Panc1 (cell line): ENCODE measurements around the gene TBCC.

ENCODE experiments used
- POLR2AphosphoS5 ChIP-seq: IDR thresholded peaks from 2 replicates; pipeline ENCODE4 v1.6.1; 2012; ENCODE audit warnings: mild to moderate bottlenecking, low read depth, low read length, moderate library complexity
- SIN3A ChIP-seq: IDR thresholded peaks from 2 replicates; pipeline ENCODE4 v1.6.1; 2012; ENCODE audit warnings: low read depth, mild to moderate bottlenecking, low read length, moderate library complexity, borderline replicate concordance; ENCODE audit not compliant: insufficient read depth
- TCF7L2 ChIP-seq: IDR thresholded peaks from 2 replicates; pipeline ENCODE4 v1.6.1; 2011; ENCODE audit warnings: mild to moderate bottlenecking, low read depth, low read length, inconsistent platforms
- TF ChIP-seq, protein P1 (sequence below): fragments of 450-650 bp; IDR thresholded peaks from 2 replicates; pipeline ENCODE4 v1.5.1; 2017; ENCODE audit warnings: mild to moderate bottlenecking
- TF ChIP-seq, protein P2 (sequence below), 2 experiments: IDR thresholded peaks; 2 replicates each; pipeline ENCODE4 v1.6.1; 2011 to 2012; ENCODE audit warnings: low read depth in 2 of 2, control low read depth in 1 of 2, low read length in 1 of 2, mild to moderate bottlenecking in 1 of 2, moderate library complexity in 1 of 2; ENCODE audit not compliant: insufficient read depth in 1 of 2

DNA sequence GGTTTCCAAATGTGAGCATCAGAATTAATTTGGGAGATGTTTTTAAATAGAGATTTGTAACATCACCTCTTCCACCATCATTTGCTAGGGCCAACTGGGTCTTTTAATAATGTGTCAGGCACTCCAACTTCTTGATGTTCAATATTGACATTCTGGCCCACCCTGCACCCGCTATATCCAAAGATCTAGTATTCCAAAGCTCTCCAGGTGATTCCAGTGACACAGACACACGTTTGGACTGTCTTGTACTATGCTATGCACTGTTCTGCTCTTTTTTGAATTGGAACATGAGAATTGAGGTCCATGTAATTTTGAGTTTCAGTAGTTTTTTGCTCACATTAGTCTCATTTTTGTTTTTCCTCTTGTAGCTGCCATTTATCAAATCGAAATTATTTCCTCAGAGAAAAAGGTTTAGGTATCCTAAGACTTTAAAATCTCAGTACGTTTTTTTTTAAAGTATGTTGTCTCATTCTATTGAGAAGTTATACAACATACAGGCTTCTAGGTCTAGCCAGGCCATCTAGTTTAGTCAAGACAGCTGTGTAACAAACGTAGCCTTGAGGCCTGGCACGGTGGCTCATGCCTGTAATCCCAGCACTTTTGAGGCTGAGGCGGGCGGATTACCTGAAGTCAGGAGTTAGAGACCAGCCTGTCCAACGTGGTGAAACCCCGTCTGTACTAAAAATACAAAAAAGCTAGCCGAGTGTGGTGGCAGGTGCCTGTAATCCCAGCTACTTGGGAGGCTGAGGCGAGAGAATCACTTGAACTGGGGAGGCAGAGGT, 39.0 kb upstream of the TBCC start:
- TF ChIP-seq, protein P1, sequence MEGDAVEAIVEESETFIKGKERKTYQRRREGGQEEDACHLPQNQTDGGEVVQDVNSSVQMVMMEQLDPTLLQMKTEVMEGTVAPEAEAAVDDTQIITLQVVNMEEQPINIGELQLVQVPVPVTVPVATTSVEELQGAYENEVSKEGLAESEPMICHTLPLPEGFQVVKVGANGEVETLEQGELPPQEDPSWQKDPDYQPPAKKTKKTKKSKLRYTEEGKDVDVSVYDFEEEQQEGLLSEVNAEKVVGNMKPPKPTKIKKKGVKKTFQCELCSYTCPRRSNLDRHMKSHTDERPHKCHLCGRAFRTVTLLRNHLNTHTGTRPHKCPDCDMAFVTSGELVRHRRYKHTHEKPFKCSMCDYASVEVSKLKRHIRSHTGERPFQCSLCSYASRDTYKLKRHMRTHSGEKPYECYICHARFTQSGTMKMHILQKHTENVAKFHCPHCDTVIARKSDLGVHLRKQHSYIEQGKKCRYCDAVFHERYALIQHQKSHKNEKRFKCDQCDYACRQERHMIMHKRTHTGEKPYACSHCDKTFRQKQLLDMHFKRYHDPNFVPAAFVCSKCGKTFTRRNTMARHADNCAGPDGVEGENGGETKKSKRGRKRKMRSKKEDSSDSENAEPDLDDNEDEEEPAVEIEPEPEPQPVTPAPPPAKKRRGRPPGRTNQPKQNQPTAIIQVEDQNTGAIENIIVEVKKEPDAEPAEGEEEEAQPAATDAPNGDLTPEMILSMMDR: no peak
- TF ChIP-seq SIN3A: no peak
- TF ChIP-seq TCF7L2: no peak
- TF ChIP-seq, protein P2, sequence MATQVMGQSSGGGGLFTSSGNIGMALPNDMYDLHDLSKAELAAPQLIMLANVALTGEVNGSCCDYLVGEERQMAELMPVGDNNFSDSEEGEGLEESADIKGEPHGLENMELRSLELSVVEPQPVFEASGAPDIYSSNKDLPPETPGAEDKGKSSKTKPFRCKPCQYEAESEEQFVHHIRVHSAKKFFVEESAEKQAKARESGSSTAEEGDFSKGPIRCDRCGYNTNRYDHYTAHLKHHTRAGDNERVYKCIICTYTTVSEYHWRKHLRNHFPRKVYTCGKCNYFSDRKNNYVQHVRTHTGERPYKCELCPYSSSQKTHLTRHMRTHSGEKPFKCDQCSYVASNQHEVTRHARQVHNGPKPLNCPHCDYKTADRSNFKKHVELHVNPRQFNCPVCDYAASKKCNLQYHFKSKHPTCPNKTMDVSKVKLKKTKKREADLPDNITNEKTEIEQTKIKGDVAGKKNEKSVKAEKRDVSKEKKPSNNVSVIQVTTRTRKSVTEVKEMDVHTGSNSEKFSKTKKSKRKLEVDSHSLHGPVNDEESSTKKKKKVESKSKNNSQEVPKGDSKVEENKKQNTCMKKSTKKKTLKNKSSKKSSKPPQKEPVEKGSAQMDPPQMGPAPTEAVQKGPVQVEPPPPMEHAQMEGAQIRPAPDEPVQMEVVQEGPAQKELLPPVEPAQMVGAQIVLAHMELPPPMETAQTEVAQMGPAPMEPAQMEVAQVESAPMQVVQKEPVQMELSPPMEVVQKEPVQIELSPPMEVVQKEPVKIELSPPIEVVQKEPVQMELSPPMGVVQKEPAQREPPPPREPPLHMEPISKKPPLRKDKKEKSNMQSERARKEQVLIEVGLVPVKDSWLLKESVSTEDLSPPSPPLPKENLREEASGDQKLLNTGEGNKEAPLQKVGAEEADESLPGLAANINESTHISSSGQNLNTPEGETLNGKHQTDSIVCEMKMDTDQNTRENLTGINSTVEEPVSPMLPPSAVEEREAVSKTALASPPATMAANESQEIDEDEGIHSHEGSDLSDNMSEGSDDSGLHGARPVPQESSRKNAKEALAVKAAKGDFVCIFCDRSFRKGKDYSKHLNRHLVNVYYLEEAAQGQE (IDR thresholded peaks at IDR 0.05; ENCODE audit: insufficient read depth in 1 of 2, low read depth in 2 of 2, low read length in 1 of 2): no peak
- TF ChIP-seq POLR2AphosphoS5: no peak; the same call in none of the 2 replicates
